Activated T-cell treated with anti-CD3 and anti-CD28 coated beads for 1 hour (primary cell): Measurements from ENCODE around the gene LRRC41.
"Not testable (repeated sequence)": the region's sequence is repeated elsewhere in the genome, so short reads cannot be mapped to it uniquely, and the experiment has no call there.

Experiments used
- DNase-seq: peaks from one replicate; pipeline ENCODE4 v3.0.0-alpha.2; 2020; ENCODE audit warnings: low read depth

The LRRC41 gene

DNA sequence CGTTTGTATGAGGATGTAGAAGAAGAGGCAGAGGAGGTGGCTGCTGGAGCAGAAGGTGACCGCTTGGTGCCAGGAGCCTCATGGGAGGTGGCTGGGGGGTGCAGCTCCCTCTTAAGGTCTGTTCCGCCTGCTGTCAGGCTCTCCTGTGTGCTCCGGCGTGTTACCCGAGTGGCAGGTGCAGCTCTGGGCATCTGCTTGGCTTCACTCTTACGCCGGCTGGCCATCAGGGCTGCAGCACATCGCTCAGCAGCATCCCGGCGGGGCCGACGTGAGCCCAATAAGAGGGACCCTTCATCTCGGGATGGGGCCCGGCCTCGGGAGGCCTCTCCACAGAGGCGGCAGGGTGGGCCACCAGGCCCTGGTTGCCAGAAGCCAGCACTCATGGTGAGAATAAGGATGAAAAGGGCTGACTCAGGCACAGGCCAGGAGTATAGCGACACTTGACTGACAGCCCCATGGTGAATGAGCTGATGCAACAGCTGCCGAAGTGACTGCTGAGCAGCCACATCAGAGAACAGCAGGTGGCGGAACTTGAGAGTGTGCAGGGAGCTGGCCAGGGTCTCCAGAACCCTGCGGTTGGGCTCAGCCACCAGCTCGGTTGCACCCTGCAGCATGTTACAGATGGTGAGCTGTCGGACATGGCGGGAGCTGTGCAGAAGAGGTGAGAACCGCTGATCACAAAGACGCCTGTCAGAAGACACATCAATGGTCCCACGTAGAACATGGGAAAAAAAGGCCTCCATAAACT lies 17.5 kb downstream of the LRRC41 start:
- DNase-seq = no peak

DNA sequence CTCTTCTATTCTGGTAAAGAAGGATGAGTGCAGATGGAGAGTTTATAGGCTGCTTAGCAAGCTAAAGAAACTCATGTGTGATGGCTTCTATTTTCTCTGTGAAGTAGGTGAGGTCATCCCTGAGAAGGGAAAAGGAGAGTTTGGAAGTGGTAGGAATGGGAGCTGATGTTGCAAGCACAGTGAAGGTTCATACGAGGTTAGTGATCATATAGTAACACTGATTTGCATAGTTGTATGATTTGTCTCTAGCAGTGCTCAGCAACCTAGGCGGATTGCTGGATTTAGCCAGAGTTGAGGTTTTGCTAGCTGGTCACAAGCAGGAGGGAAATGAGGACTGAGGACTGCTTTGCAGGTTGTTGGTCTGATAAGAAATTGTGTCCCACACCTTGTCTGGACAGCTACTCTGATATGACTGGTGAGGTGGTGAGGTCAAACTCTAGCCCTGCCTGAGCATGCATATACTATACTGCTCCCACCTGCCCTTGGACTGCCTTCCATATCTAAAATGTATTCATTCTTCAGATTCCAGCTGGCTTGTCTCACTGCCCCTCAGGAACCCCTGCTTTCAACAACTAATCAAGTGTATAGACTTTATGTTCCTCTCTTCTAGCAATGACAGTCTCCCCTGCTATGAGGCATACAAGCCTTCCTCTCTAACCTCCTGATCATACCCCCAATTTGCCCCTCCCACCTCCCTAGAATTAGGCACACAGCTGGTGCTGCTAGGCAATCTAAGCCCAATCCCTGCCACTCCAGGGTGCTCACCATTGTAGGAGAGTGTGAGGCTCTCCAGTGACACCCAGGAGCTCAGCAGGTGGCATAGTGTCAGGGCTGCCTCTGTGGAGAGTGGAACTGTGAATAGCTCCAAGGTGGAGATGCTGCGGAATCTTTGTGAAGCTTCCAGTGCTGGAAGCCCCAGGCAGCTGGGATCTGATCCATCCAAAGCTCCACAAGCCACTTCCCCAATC lies 18.5 kb downstream of the LRRC41 start:
- DNase-seq = no peak

DNA sequence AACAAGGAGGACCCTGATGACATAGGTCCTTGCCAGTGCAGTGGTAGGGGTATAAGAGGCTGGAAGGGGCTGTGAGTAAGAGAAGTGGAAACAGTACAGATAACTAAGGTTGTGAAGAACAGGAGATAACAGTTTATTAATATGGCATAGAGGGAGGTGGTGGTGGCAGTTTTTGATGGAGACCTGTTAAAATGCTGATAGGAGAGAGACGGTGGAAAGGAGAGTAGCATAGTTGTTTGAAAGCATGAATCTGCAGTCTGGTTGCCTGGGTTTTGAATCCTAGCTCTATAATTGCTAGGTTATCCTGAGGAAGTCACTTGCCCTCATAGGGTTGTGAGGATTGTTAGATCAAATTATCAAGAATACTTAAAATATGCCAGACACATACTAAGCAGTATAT lies 19.4 kb downstream of the LRRC41 start:
- DNase-seq = no peak

DNA sequence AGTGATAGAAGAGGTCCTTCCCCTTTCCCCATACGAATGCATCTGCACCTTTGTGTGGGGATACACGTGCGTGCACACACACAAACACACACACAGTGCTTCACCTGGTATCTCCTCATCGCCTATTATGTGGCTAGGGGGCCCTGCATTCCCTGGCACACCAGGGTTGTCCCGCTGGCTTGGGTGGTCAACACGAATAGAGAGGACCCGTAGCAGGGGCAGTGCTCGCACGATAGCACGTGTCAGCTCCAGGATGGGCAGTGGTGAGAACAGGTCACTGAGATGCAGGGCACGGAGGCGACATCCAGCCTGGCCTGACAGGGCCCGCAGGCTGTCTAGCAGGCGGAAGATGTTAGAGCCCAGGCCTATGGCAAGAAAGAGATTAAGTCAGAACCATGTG lies 22.4 kb downstream of the LRRC41 start:
- no peak for DNase-seq

DNA sequence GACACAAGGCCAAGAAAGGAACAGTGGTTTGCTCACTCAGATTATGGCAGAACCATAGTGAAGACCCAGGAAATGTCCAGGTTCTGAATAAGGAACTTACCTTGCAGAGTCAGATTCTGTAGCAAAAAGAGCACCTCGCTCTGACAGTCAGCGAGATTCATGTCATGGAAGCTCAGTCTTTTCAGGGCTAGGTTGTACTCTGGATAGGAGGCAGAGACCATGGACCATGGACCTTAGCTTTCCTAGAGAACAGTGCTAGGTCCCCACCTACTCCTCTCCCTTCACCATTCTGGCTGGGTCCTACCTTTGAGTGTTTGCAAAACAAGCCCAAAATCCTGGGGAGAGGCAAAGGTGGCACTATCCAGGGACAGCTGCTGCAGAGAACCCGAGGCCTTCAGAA lies 23.3 kb downstream of the LRRC41 start:
- no peak for DNase-seq

DNA sequence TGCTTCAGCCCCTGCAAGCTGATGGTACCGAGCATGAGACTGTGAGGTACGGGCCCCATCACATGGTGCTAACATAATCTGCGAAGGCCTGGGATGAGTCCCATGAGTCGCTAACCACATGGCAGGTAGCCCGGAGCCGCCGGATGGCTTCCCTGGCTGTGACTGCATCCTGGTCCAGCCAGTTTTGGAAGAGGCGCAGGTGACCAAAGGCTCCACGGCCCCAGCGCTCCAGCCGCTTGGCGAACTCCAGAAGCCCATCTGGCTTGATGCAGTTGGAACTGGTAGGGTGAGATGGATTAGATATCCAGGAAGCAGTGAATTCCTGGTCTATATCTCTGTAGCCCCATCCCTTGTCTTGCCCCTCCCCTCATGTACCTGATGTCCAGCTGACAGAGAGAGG lies 24.6 kb downstream of the LRRC41 start:
- DNase-seq = no peak

DNA sequence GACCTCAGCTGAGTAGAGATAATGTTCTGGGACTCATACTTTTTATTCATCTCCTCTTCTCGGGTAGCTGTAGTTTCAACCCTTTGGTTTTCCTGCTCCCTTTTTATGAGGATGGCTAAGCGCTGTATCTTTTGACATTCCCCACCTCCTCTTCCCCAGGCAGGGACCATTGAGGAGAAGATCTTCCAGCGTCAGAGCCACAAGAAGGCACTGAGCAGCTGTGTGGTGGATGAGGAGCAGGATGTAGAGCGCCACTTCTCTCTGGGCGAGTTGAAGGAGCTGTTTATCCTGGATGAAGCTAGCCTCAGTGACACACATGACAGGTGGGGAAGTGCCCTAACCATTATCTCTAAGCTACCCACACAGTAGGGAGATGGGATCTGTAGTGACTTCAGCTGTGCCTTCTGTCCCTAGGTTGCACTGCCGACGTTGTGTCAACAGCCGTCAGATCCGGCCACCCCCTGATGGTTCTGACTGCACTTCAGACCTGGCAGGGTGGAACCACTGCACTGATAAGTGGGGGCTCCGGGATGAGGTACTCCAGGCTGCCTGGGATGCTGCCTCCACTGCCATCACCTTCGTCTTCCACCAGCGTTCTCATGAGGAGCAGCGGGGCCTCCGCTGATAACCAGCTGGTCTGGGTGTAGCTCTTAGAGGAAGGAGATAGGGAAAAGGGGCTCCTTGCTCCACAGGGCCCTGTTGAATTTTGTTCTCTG lies 25.6 kb downstream of the LRRC41 start:
- no peak for DNase-seq

DNA sequence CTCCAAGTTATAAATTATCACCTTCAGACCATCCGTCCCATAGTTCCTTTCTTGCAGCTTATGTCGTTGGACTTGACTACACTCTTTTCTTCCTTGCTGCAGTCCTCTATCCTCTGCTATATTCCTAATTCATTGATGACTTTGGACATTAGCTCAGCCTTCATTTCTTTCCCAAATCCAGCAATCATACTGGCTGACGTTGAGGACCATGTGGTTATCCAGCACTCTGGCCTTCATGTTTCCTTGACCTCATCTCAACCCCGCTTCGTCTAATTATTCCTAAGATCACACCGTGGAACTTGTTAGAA lies 28.4 kb downstream of the LRRC41 start:
- DNase-seq = no peak

DNA sequence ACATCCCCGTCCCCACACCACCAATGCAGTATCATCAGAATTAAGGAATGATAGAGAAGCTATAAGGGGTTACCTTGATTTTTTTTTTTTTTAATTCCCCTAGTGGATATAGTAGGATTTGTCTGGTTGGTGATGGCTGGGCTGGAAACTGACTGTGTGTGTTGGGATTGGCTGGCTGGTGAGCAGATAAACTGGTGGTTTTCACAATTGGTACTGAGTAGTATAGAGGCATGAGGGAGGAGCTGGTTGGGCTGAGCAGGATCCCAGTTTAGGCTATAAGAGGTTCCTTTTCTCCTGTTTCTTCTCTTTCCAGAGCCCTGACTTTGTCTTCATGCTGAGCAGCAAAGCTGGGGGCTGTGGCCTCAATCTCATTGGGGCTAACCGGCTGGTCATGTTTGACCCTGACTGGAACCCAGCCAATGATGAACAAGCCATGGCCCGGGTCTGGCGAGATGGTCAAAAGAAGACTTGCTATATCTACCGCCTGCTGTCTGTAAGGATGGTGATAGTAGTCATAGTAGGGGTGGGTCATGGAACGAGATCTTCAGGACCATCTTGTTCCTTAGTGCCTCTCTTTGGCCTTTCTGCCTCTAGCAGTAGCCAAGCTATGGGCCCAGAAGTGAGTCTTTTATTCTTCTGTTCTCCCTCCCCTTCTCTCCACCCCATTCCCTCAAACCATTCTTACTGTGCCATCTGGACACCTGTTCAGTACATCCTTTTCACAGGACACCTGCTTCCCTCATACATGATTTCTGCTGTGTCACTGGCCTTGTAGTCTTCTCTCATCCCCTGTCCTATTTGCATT lies 29.0 kb downstream of the LRRC41 start:
- no peak for DNase-seq

DNA sequence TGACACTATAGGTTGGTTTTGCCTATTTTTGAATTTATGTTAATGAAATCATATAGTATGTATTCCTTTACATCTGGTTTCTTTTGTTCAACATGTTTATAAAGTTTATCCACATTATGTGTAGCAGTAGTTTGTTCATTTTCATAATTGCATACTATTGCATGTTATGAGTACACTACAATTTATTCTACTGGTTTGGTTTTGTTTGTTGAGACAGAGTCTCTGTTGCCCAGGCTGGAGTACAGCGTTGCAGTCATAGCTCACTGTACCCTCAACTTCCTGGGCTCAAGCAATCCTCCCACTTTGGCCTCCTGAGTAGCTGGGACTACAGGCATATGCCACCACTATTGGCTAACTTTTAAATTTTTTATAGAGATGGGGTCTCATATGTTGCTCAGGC lies 34.8 kb downstream of the LRRC41 start:
- DNase-seq = no peak

DNA sequence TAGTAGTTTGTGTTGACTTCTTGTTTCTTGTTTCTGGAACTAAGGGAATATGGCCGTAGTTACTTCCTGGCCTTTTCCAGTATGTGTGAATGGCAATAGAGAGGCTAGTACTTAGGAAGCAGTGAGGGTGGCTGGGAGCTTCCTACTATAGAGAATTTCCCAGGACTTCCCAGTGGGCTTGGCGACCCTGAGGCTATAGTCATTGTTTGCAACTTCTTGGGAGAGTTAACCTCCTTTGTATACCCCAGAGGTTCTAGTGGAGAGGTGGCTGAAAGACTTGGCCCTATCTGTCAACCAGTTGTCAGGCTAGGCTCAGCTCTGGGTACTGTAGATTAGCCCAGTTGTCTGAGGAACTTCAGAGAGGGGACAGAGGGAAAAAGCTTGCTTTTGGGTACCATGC lies 40.3 kb downstream of the LRRC41 start:
- no peak for DNase-seq

DNA sequence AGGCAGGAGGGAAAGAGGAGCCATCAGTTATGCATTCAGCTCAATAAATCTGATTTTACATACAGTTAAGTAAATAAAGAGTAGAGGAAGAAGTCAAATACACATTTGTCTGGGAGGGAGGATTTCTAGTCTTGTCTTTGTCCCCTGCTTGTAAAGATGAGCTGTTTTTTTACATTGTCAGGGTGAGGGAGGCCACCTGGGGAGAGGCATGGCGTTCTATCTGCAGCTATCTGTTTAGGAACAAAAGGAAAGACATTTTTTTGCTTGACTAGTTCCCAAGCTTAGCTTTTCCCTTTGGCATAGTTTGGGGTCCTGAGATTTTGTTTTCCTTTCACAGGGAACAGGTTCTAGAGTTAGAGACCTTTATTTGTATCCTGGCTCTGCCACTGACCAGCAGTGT lies 40.9 kb downstream of the LRRC41 start:
- no peak for DNase-seq

DNA sequence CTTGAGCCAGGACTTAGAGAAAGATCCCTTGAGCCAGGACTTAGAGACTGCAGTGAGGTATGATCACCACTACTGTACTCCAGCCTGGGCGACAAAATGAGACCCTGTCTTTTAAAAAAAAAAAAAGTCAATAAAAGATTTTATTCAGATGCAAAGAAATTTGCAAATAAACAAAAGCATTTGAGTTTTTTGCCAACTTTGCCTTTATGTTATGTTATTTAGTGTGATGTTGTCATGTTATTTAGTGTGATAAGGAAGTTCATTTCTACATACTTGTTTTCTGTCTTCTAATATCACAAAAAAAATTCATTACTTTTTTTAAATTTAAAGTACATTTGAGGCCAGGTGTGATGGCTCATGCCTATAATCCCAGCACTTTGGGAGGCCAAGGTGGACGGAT lies 46.9 kb downstream of the LRRC41 start:
- no peak for DNase-seq

DNA sequence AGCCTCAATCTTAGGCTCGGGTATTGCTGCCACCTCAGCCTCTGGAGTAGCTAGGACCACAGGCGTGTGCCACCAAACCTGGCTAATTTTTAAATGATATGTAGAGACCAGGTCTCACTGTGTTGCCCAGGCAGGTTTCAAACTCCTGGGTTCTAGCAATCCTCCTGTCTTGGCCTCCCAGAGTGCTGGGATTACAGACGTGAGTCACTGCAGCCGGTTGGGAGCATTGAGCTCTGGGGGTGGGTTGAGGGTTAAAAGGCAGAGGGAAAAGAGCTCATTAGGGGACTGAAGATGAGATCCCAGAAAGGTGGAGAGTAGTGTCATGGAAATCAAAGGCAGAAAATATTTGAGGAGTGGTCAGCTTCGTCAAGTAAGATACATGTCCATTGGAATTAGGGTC lies 48.7 kb downstream of the LRRC41 start:
- no peak for DNase-seq

DNA sequence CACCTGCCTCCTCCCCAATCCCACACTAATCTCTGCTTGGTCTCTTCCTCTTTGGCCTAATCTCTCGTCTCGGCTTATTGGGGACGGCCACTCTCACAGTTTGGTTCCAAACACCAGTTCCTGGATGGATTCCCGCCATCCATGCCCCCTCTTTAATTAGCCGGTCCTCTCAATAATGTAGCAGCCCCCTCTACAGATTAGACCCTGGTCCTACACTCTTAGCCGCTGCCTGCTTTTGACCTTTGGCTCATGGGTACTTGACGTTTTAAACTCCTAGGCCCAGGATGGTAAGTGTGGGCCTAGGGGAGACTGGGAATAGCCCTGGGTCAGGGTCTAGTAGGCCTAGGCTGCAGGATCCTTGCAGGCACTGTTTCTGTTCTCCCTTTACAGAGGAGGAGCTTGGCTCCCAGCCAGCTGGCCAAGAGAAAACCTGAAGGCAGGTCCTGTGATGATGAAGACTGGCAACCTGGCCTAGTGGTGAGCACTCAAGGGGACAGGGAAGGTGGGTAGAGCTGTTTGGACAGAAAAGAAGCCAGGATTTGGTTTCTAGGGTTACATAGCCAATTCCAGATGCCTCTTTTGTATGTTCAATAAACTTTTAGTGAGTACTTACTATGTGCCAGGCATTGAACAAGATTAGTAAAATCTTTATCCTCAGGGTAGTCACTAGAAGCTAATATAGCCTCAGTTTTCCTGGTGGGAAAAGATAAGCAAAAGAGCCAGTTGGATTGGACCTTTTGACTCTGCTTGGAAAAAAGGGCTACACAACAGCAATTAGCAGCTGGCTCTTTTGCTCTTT lies 55.1 kb downstream of the LRRC41 start:
- peak; percentile 6 for DNase-seq

DNA sequence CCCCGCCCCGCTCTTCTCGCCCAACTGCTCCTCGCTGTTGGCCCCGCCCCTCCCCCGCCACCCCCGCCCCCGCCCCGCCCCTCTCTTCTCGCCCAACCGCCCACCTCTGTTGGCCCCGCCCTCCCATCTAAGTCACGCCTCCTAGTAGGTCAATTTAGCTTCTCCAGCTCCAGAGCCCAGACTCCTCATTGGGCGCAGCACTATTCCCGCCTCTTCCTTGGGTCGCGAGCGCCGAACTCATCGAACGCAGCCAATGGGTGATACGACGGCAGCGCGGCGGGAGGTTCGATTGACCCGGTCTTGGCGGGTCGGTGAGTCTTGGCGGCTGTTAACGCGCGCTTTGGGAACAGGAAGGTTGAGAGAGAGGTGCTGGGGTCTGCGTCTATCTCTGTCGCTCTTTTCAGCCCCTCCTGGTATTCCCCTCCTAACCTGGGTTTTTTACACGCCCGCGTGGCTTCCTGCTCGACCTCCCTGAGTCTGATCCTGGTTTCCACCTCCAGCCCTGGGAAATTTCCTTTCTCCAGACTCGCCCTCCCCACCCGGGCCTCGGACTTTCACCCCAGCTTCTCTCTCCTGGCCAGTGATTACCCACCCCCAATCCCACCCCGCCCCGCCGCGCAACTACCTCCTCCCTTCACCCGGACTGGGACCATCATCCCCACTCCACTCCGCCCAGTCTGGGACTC lies 55.8 kb downstream of the LRRC41 start, which contains the start of gene RAD54L:
TSS of gene RAD54L (plus strand) at position 328 of the 686 bp plus-strand sequence. CDS start 643 bp downstream, outside the sequence.
- DNase-seq = peak; percentile 93

DNA sequence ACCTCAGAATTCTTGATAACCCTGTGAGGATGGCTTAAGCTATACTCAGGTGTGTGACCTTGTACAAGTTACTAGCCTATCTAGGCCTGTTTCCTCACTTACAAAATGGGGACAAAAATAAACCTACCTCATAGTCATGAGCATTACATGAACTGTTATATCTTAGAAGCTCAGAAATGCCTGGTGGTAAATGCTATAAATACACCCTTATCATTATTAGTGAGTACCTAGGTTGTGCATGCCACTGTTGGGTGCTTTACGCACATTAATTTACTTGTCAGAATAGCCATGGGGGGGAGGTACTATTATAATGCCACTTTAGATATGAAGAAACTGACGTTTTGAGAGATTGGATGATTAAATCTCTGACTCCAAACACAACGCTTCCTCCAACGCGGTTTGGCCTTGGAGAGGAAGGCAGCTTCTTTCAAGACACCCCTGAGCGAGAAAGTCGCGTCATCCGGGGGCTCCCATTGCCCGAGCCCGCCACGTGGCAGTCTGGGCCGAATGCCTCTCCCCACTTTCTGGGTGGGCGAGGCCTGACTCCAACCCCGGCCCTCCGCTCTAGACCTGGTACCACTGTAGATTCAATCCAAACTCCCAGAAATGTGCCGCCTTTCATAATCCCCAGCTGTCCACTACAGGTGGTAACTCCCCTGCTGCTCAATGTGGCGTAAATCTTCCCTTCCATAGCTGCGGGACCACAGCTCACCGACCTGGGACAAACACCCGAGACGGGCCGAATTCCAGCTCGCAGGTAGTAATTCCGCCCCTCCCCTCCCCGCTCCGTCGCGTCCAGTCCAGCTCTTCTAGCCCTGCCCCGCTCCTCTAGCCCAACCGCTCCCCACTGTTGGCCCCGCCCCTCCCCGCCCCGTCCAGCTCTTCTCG lies 56.6 kb downstream of the LRRC41 start:
- peak; percentile 10 for DNase-seq

DNA sequence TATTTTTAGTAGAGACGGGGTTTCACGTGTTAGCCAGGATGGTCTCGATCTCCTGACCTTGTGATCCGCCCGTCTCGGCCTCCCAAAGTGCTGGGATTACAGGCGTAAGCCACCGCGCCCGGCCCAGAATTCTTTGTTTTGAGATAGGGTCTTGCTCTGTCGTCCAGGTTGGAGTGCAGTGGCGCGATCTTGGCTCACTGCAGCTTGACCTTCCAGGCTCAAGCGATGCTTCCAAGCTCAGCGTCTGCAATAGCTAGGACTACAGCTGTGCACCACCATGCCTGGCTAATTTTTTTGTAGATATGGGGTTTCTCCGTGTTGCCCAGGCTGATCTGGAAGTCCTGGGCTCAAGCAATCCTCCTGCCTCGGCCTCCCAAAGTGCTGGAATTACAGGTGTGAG lies 57.3 kb downstream of the LRRC41 start:
- DNase-seq = not testable (repeated sequence)

DNA sequence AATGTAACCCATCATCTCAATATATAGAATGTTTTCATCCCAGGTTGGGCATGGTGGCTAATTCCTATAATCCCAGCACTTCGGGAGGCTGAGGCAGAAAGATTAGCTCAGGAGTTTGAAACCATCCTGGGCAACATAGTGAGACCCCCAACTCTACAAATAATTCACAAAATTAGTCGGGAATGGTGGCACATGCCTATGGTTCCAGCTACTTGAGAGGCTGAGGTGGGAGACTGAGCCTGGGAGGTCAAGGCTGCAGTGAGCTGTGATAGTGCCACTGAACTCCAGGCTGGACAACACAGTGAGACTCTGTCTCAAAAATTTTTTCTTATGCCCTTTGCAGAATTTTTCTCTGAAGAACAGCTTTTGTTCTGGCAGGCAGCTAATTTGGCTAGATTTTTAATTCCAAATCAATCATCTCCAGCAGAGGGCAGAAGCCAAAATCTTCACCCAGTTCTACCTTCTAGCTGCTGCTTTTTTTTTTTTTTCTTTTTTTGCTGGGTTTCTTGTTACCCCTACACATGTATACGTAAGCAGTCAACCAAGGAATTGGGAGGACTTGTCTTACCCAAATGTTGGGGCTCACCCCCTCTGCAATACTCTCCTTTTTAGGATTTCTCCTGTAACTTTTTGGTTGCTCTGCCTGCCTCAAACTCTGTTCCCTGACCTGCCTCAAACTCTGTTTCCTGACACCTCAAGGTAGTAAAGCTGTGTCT lies 58.6 kb downstream of the LRRC41 start:
- no peak for DNase-seq
